SU-DHL-6 (cell line): ENCODE measurements around the gene LOXHD1.

Experiments
- EZH2phosphoT487 ChIP-seq: fragments of 200-600 bp; sonication (generic), shearing (Covaris generic); conservative IDR thresholded peaks from 2 replicates; pipeline ENCODE4 v1.6.1; 2018; ENCODE audit warnings: mild to moderate bottlenecking, antibody characterized with exemption, low read length, moderate library complexity, mixed read lengths
- TF ChIP-seq, protein P1 (sequence below): fragments of 200-600 bp; sonication (generic); IDR thresholded peaks from one replicate; pipeline ENCODE4 v1.5.1; 2017; ENCODE audit warnings: antibody characterized with exemption, mild to moderate bottlenecking, low read length, moderate library complexity; ENCODE audit not compliant: insufficient read depth, poor library complexity, severe bottlenecking

DNA sequence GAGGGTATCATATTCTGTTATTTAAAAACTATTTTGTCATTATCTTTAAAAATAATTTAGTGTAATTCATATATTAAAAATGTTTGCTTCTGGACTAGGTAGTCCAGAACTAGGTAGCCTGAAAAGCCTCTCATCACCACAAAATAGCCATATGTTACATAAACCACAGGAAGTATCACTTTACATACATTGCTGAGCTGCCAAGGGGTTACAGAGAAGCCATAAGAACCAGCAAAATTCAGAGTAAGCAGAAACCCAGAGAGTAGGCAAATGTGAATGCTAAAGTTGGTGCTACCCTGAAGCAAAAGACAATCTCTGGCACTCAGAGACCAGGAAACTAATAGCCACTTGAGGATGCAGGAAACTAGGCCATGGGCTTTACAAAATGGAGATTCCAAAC is 60.9 kb downstream of the LOXHD1 start:
- TF ChIP-seq, protein P1, sequence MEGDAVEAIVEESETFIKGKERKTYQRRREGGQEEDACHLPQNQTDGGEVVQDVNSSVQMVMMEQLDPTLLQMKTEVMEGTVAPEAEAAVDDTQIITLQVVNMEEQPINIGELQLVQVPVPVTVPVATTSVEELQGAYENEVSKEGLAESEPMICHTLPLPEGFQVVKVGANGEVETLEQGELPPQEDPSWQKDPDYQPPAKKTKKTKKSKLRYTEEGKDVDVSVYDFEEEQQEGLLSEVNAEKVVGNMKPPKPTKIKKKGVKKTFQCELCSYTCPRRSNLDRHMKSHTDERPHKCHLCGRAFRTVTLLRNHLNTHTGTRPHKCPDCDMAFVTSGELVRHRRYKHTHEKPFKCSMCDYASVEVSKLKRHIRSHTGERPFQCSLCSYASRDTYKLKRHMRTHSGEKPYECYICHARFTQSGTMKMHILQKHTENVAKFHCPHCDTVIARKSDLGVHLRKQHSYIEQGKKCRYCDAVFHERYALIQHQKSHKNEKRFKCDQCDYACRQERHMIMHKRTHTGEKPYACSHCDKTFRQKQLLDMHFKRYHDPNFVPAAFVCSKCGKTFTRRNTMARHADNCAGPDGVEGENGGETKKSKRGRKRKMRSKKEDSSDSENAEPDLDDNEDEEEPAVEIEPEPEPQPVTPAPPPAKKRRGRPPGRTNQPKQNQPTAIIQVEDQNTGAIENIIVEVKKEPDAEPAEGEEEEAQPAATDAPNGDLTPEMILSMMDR: no peak
- TF ChIP-seq EZH2phosphoT487: no peak
